HG03103 (cell line): ENCODE data around the gene TPMT.

Experiments used
- ATAC-seq: cut with Tn5 transposase; IDR thresholded peaks from one replicate; pipeline ENCODE4 v1.9.1; 2021; ENCODE audit warnings: low read depth; ENCODE audit not compliant: unreplicated experiment

Gene TPMT

DNA sequence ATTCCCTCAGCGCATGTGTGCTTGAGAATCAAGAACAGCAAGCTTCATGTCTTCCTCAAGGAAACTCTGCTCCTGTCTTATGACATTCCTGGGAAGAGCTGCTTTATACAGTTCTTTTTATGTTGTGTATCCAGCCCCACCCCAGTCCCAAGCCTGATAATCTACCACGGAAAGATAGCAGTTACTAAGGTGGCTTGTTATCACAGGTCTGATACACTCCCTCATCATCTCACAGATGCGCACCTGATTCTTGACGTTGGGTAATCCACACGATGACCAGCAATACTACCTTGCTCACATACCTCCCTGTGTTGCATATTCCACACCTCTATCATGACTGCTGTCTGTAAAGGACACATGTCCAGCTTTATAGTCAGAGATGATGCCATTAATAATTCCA, 35.6 kb downstream of the TPMT start:
- ATAC-seq, result no peak

DNA sequence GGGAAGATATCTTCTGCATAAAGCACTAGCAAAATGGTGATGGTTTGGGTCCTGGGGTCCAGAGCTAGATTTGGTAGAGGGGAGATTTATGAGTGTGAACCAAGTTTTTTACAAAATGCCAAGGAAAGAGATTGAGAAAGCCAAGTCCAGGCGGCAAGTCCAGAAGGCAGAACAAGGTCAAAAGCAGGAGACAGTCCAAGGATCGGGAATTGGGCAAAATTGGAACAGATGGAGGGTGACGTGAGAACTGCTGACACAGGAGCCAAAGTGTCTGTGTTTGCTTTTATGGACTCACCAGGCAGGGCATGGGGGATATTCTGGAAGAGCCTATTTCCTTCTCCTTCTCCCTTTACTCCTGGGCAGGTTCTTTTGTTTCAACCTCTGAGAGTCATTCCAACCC, 36.5 kb downstream of the TPMT start:
- ATAC-seq, result no peak

DNA sequence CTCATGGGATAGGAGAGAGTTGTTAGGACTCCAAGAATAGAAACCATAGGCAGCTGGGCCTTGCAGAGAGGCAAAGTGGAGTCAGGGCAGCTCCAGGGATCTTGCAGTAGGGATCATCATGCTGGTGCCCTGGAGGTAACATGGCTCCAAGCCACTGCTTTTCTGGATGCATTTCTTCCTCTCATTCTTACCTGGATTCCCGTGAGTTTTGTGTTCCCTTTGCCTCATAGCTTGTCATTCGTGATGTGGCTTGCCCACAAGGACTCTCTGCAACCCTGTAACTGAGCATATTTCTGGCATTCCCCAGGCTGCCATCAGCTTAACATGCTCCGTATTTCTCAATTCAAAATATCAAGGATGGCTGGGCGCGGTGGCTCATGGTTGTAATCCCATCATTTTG, 37.7 kb downstream of the TPMT start:
- no peak for ATAC-seq

- no peak for ATAC-seq
Observed at GRCh38 chr6:18115356-18115755, 39.5 kb downstream of the TPMT start.

DNA sequence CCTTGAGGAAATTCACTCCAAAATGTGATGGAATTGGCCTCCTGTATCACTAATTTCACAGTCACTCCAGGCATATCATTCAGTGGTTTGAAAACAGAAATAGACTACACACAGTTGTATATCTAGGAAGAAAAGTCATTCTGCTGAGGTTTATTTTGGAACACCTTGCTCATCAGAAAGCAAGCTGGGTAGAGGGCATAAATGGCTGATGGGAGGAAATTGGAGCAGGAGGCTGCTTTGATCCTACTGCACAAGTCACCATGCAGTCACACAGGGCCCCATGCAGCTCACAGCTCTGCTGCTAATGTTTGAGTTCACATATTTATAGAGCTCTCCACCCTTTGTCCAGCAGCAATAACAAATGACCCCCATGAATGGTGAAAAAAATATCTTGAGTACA, 44.7 kb downstream of the TPMT start:
- no peak for ATAC-seq

DNA sequence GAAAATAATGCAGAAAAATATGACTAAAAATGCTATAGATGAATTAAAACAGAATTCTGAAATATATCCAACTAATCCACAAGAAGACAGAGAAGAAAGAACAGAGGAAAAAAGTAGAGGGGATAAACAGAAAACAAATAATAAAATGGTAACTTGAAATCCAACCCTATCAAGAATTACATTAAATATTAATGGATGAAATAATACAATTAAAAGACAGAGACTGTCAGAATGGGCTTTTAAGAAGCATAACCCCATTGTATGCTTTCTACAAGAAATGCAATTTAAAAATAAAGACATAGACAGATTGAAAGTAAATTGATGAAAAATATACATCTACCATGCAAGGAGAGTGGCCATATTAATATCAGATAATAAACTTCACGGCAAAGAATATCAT, 47.8 kb downstream of the TPMT start:
- no peak for ATAC-seq

DNA sequence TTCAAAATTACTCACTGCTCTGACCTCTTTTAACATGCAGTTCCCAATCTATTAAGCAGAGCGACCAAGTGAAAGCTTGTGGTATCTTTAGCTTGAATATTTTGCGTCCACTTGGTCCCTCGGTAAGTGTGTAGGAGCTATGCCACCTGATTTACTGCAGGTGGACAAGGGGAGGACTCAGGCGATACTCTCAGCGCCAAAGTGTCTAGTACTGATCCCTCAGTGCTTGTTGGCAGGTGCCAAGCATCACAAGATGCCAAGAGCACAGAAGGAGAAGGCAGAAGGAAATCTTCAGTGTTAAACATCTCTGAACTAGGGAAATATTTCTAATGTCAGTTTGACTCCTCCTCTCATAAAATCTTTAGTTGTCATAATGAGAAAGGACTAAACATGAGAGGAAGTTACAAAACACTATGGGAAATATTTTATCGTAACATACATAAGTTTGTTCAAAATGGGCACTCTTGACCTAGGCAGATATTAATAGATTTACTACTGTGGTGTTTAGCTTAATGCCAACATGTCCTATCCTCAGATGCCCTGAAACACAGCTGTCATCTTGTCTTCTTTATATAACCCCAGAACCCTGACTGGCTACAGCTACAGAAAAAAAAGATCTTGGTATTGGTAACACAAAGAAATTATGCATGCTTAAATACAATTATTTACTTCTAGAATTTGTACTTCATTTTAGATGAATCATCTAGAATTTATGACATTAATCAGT, 51.9 kb downstream of the TPMT start:
- ATAC-seq, result no peak

DNA sequence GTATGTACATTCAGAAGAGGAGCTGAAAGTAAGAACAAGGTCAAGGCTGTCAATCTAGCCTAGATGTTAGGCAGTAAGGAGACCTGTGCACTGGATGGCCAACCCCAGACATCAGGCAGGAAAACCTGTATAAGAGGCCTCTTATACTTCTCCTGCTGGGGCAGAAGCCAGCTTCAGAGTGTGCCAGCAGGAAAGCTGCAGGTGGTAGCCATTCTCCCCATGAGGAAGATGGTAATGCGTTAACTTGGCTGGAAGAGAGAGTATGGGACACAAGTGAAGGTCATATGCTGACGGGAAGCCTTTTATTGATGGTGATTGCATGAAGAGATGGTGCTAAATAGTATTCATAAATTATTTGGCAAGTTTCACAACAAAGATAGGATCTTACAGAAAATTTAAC, 53.0 kb downstream of the TPMT start:
- no peak for ATAC-seq

GRCh38 chr6:18101271-18101670, 53.6 kb downstream of the TPMT start:
- ATAC-seq, result no peak

GRCh38 chr6:18100296-18100695, 54.6 kb downstream of the TPMT start:
- ATAC-seq, result no peak

DNA sequence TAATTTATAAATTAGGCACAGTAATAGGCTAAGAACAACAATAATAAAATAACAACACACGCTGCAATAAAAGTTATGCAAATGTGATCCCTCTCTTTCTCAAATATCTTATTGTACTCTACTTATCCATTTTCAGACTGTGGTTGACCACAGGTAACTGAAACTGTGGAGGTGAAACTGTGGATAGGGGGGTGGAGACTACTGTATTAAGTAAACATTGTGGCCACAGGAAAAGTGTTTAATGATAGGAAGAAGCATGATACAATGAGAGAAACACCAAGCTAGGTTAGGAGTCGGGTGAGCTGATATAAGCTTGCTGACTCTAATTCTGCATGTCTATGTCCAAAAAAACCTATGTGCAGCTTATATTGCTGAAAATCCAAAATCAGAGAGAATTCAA, 55.4 kb downstream of the TPMT start:
- ATAC-seq, result no peak

GRCh38 chr6:18096423-18096822, 58.5 kb downstream of the TPMT start:
- ATAC-seq, result no peak

DNA sequence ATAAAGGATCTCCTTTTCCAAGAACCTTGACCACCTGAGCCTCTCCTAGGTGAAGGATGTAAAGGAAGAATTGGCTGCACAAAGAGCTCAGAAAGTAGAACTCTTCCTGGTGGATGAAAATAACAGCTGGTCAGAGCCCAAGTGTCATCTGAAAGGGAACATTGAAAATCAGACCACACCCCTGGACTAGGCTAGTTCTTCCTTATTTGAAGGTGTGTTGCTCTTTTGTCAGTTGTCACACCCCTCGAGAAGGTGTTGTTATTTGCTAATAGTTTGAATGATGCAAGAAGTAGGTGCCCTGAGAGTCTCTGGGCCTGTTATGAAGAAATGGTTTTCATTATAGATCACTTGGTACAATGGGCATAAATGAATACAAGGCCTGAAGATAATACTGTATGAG, 63.5 kb downstream of the TPMT start:
- no peak for ATAC-seq

GRCh38 chr6:18090349-18090786, 64.5 kb downstream of the TPMT start:
- ATAC-seq, result no peak

- no peak for ATAC-seq
Observed at GRCh38 chr6:18088419-18089296, 66.2 kb downstream of the TPMT start.

GRCh38 chr6:18087396-18088165, 67.3 kb downstream of the TPMT start:
- ATAC-seq, result no peak

GRCh38 chr6:18081025-18081668, 73.7 kb downstream of the TPMT start:
- no peak for ATAC-seq

DNA sequence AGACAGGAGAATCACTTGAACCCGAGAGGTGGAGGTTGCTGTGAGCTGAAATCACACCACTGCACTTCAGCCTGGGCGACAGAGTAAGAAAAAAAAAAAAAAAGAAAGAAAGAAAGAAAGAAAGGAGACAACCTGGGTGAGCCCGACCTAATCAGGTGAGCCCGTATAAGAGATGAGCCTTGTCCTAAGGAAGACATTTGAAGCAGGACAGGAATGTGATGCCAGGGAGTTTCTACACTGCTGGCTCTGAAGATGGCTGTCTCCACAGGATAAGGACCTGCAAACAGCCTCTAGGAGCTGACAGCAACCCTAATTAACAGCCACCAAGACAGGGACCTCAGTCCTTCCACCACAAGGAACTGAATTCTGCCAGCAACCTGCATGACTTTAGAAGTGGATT, 74.3 kb downstream of the TPMT start:
- no peak for ATAC-seq

DNA sequence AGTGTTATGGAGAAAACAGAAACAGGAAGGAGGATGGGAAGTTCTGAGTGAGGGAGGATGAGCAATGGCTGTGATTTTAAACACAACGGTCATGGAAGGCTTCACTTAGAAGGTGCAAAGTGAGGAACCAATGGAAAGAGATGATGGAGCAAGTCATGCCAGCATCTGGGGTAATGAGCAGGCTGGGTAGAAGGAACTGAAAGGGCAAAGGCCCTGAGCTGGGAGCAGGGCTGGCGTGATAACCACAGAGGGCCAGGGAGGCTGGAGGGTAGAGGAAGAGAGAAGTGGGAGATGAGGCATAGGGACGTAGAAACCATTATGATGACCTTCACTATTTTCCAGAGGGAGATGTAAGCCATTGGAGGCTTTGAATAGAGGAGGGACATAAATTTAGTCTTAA, 76.0 kb downstream of the TPMT start:
- ATAC-seq, result no peak
